ENCODE data around the gene CSF1.

Gene CSF1

DNA sequence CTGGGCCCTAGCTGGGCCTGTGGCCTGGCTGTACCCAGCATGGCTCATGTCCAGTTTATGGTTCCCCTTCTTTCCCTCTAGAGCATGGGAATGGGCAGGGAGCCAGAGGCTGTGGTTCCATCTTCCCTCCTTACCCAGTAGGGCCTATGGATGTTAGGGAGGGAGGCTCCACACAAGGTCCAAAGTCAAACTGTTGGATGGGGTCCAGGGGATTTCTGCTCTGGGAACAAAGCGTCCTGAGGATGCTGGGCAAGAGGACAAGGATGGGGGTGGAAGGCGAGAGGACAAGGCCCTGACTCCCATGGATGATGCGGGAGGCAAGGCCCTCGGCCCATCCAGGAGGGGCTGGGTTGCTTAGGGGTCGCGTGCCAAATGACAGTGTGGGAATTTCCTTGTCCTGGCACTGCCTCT is 17.3 kb downstream of the CSF1 start:
- no peak for DNase-seq (ENCODE audit: insufficient read length, low spot score)
- no peak for FAIRE-seq
- TF ChIP-seq CTCF (IDR thresholded peaks at IDR 0.05; ENCODE audit: insufficient read depth, missing control alignments), result no peak

- TF ChIP-seq CTCF (IDR thresholded peaks at IDR 0.05; ENCODE audit: insufficient read depth, missing control alignments), result no peak
- FAIRE-seq (no peak), DNase-seq (ENCODE audit: insufficient read length, low spot score) (no peak)
These were observed 18.0 kb downstream of the CSF1 start for GRCh38 chr1:109928591-109929111.

GRCh38 chr1:109929170-109929569 is 18.5 kb downstream of the CSF1 start:
- TF ChIP-seq CTCF (IDR thresholded peaks at IDR 0.05; ENCODE audit: insufficient read depth, missing control alignments), result no peak
- FAIRE-seq (no peak), DNase-seq (ENCODE audit: insufficient read length, low spot score) (no peak)

GRCh38 chr1:109929588-109930251 is 19.1 kb downstream of the CSF1 start:
- DNase-seq (ENCODE audit: insufficient read length, low spot score) (no peak), FAIRE-seq (no peak)
- no peak for TF ChIP-seq CTCF (IDR thresholded peaks at IDR 0.05; ENCODE audit: insufficient read depth, missing control alignments)

- no peak for TF ChIP-seq CTCF (IDR thresholded peaks at IDR 0.05; ENCODE audit: insufficient read depth, missing control alignments)
- FAIRE-seq (no peak), DNase-seq (ENCODE audit: insufficient read length, low spot score) (no peak)
These were observed 19.8 kb downstream of the CSF1 start for GRCh38 chr1:109930252-109930993.

DNA sequence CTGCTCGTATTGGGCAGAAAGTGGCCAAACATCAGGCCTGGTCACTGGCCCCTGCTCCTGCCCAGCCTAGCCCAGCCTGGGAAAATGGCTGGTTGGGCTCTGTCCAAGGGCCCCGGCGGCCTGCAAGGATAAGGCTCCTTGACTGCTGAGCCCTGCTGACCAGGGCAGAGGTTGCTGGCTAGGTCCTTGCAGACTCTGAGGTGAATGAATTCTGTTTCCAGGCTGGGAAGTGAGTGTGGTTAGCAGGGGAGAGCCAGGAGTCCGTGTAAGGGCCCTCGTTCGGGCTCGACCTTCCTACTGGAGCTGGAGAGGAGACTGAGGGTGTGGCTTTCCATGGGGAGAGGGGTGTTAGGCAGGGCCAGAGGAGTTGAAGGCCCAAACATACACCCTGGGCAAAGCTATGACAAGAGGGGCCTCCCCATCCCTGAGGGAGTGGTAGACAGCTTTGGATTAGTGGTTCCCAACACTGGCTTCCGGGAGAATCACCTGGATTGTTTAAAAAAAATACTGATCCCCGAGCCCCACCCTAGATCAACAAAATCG is 20.6 kb downstream of the CSF1 start:
- TF ChIP-seq CTCF (IDR thresholded peaks at IDR 0.05; ENCODE audit: insufficient read depth, missing control alignments), result no peak
- no peak for DNase-seq (ENCODE audit: insufficient read length, low spot score)
- FAIRE-seq, result no peak
